ENCODE data around the gene UBE2L5. TPM values are rescaled to one million over a fixed set of nuclear protein-coding genes. Genes with fewer than 3 reads are reported as not detected.

Gene UBE2L5
- total and polyA plus RNA-seq, 2 of the 13 experiments (the other 11 are each of a cell fraction or from before 2014, with no cell fraction given) = 0.13 TPM; not detected in 1

GRCh38 chr13:30465593-30466357, 43.5 kb downstream of the UBE2L5 start, which contains the start of gene HMGB1 (continued):
- TF ChIP-seq, protein P1, sequence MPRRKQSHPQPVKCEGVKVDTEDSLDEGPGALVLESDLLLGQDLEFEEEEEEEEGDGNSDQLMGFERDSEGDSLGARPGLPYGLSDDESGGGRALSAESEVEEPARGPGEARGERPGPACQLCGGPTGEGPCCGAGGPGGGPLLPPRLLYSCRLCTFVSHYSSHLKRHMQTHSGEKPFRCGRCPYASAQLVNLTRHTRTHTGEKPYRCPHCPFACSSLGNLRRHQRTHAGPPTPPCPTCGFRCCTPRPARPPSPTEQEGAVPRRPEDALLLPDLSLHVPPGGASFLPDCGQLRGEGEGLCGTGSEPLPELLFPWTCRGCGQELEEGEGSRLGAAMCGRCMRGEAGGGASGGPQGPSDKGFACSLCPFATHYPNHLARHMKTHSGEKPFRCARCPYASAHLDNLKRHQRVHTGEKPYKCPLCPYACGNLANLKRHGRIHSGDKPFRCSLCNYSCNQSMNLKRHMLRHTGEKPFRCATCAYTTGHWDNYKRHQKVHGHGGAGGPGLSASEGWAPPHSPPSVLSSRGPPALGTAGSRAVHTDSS (CRISPR knock-in tag; conservative IDR thresholded peaks at IDR 0.05) = no peak
- TF ChIP-seq ZKSCAN1 (IDR thresholded peaks at IDR 0.05; ENCODE audit: low read length) = no peak
- TF ChIP-seq MXI1 (IDR thresholded peaks at IDR 0.05; ENCODE audit: borderline replicate concordance, low read depth, low read length) = peak; percentile 99
- TF ChIP-seq FOXM1 (CRISPR knock-in tag; IDR thresholded peaks at IDR 0.05) = no peak
- no peak for TF ChIP-seq SETDB1 (CRISPR knock-in tag; IDR thresholded peaks at IDR 0.05; ENCODE audit: borderline replicate concordance)
- TF ChIP-seq, protein P2, sequence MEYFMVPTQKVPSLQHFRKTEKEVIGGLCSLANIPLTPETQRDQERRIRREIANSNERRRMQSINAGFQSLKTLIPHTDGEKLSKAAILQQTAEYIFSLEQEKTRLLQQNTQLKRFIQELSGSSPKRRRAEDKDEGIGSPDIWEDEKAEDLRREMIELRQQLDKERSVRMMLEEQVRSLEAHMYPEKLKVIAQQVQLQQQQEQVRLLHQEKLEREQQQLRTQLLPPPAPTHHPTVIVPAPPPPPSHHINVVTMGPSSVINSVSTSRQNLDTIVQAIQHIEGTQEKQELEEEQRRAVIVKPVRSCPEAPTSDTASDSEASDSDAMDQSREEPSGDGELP (IDR thresholded peaks at IDR 0.05; ENCODE audit: borderline replicate concordance, low read depth) = peak; percentile 81; the same call in 1 of the 2 replicates
- no peak for TF ChIP-seq ZNF713 (CRISPR knock-in tag; IDR thresholded peaks at IDR 0.05)
- no peak for TF ChIP-seq ZNF619 (CRISPR knock-in tag; IDR thresholded peaks at IDR 0.05)
- TF ChIP-seq HDAC6 (IDR thresholded peaks at IDR 0.05; ENCODE audit: low read depth, low read length) = no peak
- TF ChIP-seq, protein P3, sequence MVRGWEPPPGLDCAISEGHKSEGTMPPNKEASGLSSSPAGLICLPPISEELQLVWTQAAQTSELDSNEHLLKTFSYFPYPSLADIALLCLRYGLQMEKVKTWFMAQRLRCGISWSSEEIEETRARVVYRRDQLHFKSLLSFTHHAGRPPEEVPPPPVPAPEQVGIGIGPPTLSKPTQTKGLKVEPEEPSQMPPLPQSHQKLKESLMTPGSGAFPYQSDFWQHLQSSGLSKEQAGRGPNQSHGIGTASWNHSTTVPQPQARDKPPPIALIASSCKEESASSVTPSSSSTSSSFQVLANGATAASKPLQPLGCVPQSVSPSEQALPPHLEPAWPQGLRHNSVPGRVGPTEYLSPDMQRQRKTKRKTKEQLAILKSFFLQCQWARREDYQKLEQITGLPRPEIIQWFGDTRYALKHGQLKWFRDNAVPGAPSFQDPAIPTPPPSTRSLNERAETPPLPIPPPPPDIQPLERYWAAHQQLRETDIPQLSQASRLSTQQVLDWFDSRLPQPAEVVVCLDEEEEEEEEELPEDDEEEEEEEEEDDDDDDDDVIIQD (CRISPR knock-in tag; IDR thresholded peaks at IDR 0.05; ENCODE audit: low read depth) = no peak
- TF ChIP-seq ZNF746 (CRISPR knock-in tag; IDR thresholded peaks at IDR 0.05) = no peak
- no peak for TF ChIP-seq ZNF564 (CRISPR knock-in tag; IDR thresholded peaks at IDR 0.05)
- no peak for TF ChIP-seq IKZF1 (IDR thresholded peaks at IDR 0.05)
- TF ChIP-seq SYNCRIP (IDR thresholded peaks at IDR 0.05; ENCODE audit: insufficient read depth, low read depth, low read length) = no peak
- no peak for TF ChIP-seq ZNF414 (CRISPR knock-in tag; IDR thresholded peaks at IDR 0.05)
- TF ChIP-seq ZMYM2 (CRISPR knock-in tag; IDR thresholded peaks at IDR 0.05) = no peak
- TF ChIP-seq SIN3A (IDR thresholded peaks at IDR 0.05; ENCODE audit: borderline replicate concordance, low read depth, low read length) = peak; percentile 100
- no peak for TF ChIP-seq FOXO4 (CRISPR knock-in tag; conservative IDR thresholded peaks at IDR 0.05)
- peak; percentile 71; the same call in 1 of the 2 replicates for TF ChIP-seq ZNF749 (CRISPR knock-in tag; IDR thresholded peaks at IDR 0.05; ENCODE audit: borderline replicate concordance)
- no peak for TF ChIP-seq SP140L (CRISPR knock-in tag; IDR thresholded peaks at IDR 0.05; ENCODE audit: borderline replicate concordance)

Data from HepG2 (cell line).